Psoas muscle (tissue), 8 donors: ENCODE data around the gene SORBS2. TPM values are rescaled to one million over a fixed set of nuclear protein-coding genes. Genes with fewer than 3 reads are reported as not detected.

Source experiments
- ATAC-seq, 4 donors: fragments of 200-7000 bp; cut with Tn5 transposase; one replicate each; pipeline ENCODE4 v1.9.1; 2020; ENCODE audit warnings: moderate library complexity in 3 of 4, mild to moderate bottlenecking in 2 of 4
- DNase-seq, 2 donors: peaks; one replicate each; pipeline ENCODE4 v3.0.0-alpha.2; 2020
- H3K27ac ChIP-seq: fragments of 200-600 bp; one replicate; pipeline ENCODE4 v1.8.0; 2022
- H3K27me3 ChIP-seq, 3 donors: fragments of 200-600 bp in 1 of 3; one replicate each; pipeline versions ENCODE4 v1.6.1 to v1.8.0; 2013 to 2022; ENCODE audit warnings: low read length in 2 of 3, mild to moderate bottlenecking in 2 of 3, moderate library complexity in 1 of 3; ENCODE audit not compliant: insufficient read depth in 3 of 3
- H3K36me3 ChIP-seq, 2 donors: fragments of 200-600 bp in 1 of 2; one replicate each; pipeline versions ENCODE4 v1.6.1 to v1.8.0; 2013 to 2022; ENCODE audit warnings: low read depth in 1 of 2, mild to moderate bottlenecking in 1 of 2, moderate library complexity in 1 of 2; ENCODE audit not compliant: insufficient read depth in 1 of 2
- H3K4me1 ChIP-seq: fragments of 200-600 bp; one replicate; pipeline ENCODE4 v1.8.0; 2022
- H3K4me3 ChIP-seq: fragments of 200-600 bp; one replicate; pipeline ENCODE4 v1.8.0; 2022; ENCODE audit warnings: mild to moderate bottlenecking
- H3K9me3 ChIP-seq: fragments of 200-600 bp; one replicate; pipeline ENCODE4 v1.8.0; 2022
- CTCF ChIP-seq: fragments of 200-600 bp; IDR thresholded peaks from one replicate; pipeline ENCODE4 v1.8.0; 2022; ENCODE audit warnings: antibody characterized with exemption
- WGBS, 3 donors: extraction: QIAGEN DNeasy Blood & Tissue Kit; methylation state at CpG; one replicate each; pipeline versions ENCODE4 v1.1.6 to v1.1.7; 2013; 5-methylcytosine and 5-hydroxymethylcytosine counted together
- intact Hi-C, 2 donors: fragments of 100-400 bp; cut with DNase I; formaldehyde crosslinking; loops; one replicate each; pipeline versions ENCODE4 v1.11.0 to v1.14.2; 2022
- polyA plus RNA-seq, 3 donors: library from polyadenylated mRNA; stranded (reverse); fragments of 200-250 nt; gene quantifications; one replicate each; pipeline ENCODE4 v1.2.3, GENCODE V29; 2013
- total RNA-seq, 4 donors: library from RNA; stranded (reverse); fragmentation: NEBNext Ultra II Directional in 2 of 4; extraction: Animal tissue kit (Norgen Biotek cat#: 25700) in 2 of 4; gene quantifications; one replicate each; pipeline versions ENCODE4 v1.2.1 to v1.2.4, GENCODE V29; 2021 to 2023
- donor health status: healthy with polysubstance abuse.
- donor health status: DM: no; HTN: no; CAD: no; lungs with moderate emphysema.
- donor health status: Bipolar disorder and iron deficiency.
- donor health status: healthy.
- donor health status: DM: yes; HTN: yes; CAD: no.
- donor health status: DM: no; HTN: no; CAD: no.
- donor health status: DM: no; HTN: no; CAD: no.
- donor health status: DM: yes; HTN: yes; CAD: no.

The SORBS2 gene
- total and polyA plus RNA-seq, 7 donors, result 2.5 to 30.4 (median 7.2) TPM

DNA sequence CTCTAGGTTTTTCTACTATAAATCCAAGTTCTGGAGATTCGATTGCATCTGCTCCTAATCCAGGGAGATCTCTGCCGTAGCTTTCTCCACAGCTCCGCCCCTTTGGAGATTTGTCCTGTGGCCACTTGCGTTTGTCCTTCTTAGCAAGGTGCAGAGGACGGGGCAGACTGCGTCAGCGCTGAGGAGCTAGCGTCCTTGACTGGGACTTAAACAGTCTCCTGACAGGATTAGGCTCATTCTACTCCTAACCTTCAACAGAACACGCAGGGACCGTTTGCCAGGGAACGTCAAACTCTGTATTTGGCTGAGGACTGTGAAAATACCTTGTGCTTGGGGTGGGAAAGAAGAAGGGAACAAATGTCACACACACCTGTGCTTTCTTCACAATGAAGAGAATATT, 38.6 kb downstream of the SORBS2 start:
- peak in 1 of 2 donors; percentile 29 for DNase-seq
- TF ChIP-seq CTCF, result no peak
- no peak for ATAC-seq
- Histone ChIP-seq H3K27ac (no peak overlapping the region), H3K4me1 (no peaks in the 10 kb centered on the region), H3K9me3 (peaks cover 7% of the 10 kb centered on the region), H3K36me3 (no peaks in the 10 kb centered on the region), H3K4me3 (peak overlapping the region; percentile 49), H3K27me3 (peaks cover 0 to 3% (median 0%) of the 10 kb centered on the region in 3 donors)
- WGBS, 3 donors, result 43 to 53% (median 51%) methylated on average over 11 of the region's 11 CpGs
- intact Hi-C loops, result no loop called here

DNA sequence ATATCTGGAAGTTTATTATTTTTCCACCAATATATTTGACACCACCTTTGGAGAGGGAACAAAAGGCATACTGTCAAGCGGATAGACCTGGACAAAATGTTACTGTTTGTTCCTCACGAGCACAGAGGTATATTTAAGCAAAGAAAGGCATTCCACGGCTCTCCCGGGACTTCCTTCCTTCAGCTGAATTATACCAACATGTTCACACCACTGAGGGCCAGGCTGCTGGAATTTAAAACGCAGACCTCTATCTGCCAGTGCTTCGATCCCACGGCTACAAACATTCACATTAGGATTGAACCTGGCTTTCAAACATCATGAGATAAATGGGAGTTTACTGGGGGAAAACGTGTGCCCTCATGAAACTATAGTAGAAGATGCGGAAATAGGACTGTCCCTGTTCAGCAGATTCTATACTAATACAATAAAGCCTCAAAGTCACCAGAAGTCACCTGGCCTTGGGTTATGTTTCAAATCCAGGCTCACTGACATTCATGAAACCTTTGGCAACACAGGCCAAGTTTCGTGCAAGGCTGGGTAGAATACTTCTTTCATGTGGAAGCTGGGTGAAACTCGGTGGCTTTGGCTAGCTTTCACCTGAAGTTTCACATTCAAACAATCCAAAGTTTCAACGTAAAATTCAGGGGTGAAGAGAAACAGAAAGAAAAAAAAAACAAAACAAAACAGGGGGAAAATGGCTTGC, 39.5 kb downstream of the SORBS2 start:
- intact Hi-C loops, result no loop called here
- TF ChIP-seq CTCF, result no peak
- H3K27ac ChIP-seq, result no peak overlapping the region

GRCh38 chr4:185771711-185772390, 40.1 kb downstream of the SORBS2 start:
- Histone ChIP-seq H3K27ac (no peak overlapping the region), H3K36me3 (no peaks in the 10 kb centered on the region), H3K4me3 (peak overlapping the region; percentile 49), H3K4me1 (no peaks in the 10 kb centered on the region), H3K9me3 (peaks cover 7% of the 10 kb centered on the region), H3K27me3 (peaks cover 0 to 3% (median 0%) of the 10 kb centered on the region in 3 donors)
- WGBS, 3 donors, result 73 to 80% (median 77%) methylated on average over 7 of the region's 7 CpGs
- DNase-seq (no peak), ATAC-seq (no peak)
- intact Hi-C loops, result no loop called here
- TF ChIP-seq CTCF, result no peak

More for the DNA sequence above, 39.5 kb downstream of the SORBS2 start:
- Histone ChIP-seq H3K36me3 (no peaks in the 10 kb centered on the region), H3K27me3 (peaks cover 0 to 3% (median 0%) of the 10 kb centered on the region in 3 donors), H3K4me1 (no peaks in the 10 kb centered on the region), H3K9me3 (peaks cover 7% of the 10 kb centered on the region), H3K4me3 (peak overlapping the region; percentile 49)
- DNase-seq (no peak), ATAC-seq (no peak)
- WGBS, 3 donors, result 61 to 68% (median 61%) methylated on average over 12 of the region's 12 CpGs

- no peaks in the 10 kb centered on the region for H3K36me3 ChIP-seq
- DNase-seq (no peak), ATAC-seq (no peak)
- no peak for TF ChIP-seq CTCF
- H3K27me3 ChIP-seq, result no peaks in the 10 kb centered on the region
- intact Hi-C loops, result no loop called here
- H3K9me3 ChIP-seq, result peaks cover 7% of the 10 kb centered on the region
- no peak overlapping the region for H3K27ac ChIP-seq
- no peaks in the 10 kb centered on the region for H3K4me1 ChIP-seq
- 73 to 88% (median 83%) methylated on average over 4 of the region's 4 CpGs for WGBS, 3 donors
- H3K4me3 ChIP-seq, result no peak overlapping the region
Observed at GRCh38 chr4:185767528-185767927, 44.5 kb downstream of the SORBS2 start.
